ENCODE data around the gene KDM1A.

- TF ChIP-seq CTCF (IDR thresholded peaks at IDR 0.05; ENCODE audit: extremely low read depth in 1 of 2, insufficient read depth in 1 of 2, low read depth in 1 of 2, low read length in 2 of 2) (no peak), JUN (IDR thresholded peaks at IDR 0.05; ENCODE audit: borderline replicate concordance, insufficient read depth, insufficient read length, low read depth) (no peak), POLR2A (IDR thresholded peaks at IDR 0.05; ENCODE audit: low read depth, low read length) (no peak), POLR2AphosphoS5 (IDR thresholded peaks at IDR 0.05; ENCODE audit: insufficient read depth, low read depth, low read length) (no peak), EZH2 (IDR thresholded peaks at IDR 0.05; ENCODE audit: borderline replicate concordance, low read depth, low read length, severe bottlenecking) (no peak)
Measured at GRCh38 chr1:23118407-23118806, 99.1 kb downstream of the KDM1A start.
